GM10248 (cell line): ENCODE measurements around the gene TRAF3.

ENCODE experiments used
- CTCF ChIA-PET: fragments of 300-600 bp; sonication (Branson Sonifier 250); formaldehyde crosslinking; extraction: SDS; loops from one replicate; lab custom pipeline; 2021; ENCODE audit warnings: antibody characterized with exemption; lab: Yijun Ruan, JAX
- POLR2A ChIA-PET: fragments of 350-650 bp; sonication (Branson Sonifier 250); formaldehyde crosslinking; extraction: SDS; loops from one replicate; lab custom pipeline; 2020; ENCODE audit warnings: antibody characterized with exemption; lab: Yijun Ruan, JAX
- DNase-seq: peaks from one replicate; pipeline ENCODE4 v3.0.0; 2012; ENCODE audit errors: extremely low spot score
- TF ChIP-seq, protein P1 (sequence below): IDR thresholded peaks from 2 replicates; pipeline ENCODE4 v1.5.1; 2012; ENCODE audit warnings: mild to moderate bottlenecking, low read depth; ENCODE audit errors: extremely low read depth, missing control alignments, control extremely low read depth

The TRAF3 gene

DNA sequence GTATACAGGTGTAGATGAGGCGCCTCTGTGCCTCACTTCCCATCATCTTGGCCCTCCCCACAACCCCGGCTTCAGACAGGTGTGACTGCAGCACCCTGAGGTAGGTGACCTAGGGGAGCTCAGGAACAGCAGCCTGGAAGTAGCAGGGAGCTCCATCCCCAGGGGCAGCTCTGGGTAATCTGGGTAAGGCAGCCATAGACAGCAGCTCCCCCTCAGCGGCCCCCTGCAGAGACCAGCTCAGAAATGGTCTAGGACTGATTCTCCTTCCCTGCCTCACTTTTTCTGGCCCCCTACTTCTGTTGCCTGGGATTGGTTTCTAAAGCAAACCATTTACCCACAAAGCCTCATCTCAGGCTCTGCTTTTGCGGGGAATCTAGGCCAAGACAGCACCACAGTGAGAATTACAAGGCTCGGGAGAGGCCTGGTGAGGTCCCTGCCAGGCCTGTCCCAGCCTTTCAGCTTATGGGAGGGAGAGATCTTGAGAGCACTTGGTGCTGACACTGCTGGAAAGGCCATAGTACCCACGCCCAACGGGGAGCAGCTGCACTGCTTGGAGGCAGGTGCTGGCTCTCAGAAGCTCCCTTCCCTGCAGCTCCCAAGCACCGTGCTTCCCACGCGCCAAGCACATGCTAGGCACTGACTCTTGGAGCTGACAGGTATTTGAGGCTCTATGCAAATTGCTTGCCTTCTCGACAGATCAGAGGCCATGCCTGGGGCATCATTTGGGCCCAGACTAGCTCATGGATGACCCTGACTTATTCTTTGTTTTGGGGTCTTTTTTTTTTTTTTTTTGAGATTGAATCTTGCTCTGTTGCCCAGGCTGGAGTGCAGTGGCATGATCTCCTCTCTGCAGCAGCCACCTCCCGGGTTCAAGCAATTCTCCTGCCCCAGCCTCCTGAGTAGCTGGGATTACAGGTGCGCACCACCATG, 45.1 kb upstream of the TRAF3 start:
- TF ChIP-seq, protein P1, sequence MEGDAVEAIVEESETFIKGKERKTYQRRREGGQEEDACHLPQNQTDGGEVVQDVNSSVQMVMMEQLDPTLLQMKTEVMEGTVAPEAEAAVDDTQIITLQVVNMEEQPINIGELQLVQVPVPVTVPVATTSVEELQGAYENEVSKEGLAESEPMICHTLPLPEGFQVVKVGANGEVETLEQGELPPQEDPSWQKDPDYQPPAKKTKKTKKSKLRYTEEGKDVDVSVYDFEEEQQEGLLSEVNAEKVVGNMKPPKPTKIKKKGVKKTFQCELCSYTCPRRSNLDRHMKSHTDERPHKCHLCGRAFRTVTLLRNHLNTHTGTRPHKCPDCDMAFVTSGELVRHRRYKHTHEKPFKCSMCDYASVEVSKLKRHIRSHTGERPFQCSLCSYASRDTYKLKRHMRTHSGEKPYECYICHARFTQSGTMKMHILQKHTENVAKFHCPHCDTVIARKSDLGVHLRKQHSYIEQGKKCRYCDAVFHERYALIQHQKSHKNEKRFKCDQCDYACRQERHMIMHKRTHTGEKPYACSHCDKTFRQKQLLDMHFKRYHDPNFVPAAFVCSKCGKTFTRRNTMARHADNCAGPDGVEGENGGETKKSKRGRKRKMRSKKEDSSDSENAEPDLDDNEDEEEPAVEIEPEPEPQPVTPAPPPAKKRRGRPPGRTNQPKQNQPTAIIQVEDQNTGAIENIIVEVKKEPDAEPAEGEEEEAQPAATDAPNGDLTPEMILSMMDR = no peak
- POLR2A ChIA-PET = interaction anchor here (0.5 kb wide), 1 partner anchor 563 kb away, joined by 3 read pairs; no protein-coding TSS in a partner anchor
- CTCF ChIA-PET = interaction anchor here (0.9 to 2.2 kb wide), 4 partner anchors 10 to 38 kb away, joined by 3 to 11 read pairs (median 6); no protein-coding TSS in a partner anchor
- no peak for DNase-seq

DNA sequence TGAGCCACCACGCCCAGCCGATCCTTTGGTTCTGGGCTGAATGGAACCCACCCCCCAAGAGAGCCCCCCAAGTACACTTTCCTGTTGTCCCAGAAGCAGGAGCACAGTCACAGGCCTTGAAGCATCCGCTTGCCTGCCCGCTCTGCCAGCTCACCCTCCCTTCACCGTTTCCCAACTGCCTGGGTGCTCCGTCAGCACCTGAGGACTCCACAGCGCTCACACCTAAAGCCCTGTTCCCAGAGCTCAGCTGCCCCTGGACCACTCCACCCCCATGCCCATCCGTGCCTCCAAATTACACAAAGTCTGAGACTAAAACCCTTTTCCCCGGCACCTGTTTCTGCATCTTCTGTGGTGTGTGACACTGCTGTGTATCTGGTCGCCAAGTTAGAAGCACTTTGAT, 44.3 kb upstream of the TRAF3 start:
- ChIA-PET POLR2A (no interaction called here), CTCF (interaction anchor here (2.2 kb wide), 2 partner anchors 11 to 38 kb away, joined by 10 to 11 read pairs; no protein-coding TSS in a partner anchor)
- TF ChIP-seq, protein P1 = no peak

DNA sequence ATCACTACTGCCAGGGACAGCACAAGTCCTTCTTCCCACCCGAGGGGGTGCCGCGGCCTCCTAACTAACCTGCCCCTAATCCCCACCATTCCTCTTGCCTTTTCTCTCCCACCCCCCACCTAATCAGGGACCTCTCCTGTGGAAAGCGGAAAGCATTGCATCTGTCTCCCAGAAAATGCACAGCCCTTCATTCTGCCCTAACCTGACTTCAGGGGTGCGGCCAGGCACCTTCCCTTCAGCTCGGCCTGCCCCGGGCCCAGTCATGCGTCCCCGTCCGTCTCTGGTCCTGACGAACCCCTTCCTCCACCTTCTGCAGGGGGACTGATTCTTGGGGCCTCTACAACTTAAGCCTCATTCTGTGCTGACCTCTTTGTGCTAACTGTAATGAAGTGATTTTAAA, 43.9 kb upstream of the TRAF3 start:
- POLR2A ChIA-PET = no interaction called here
- CTCF ChIA-PET = interaction anchor here (1.0 kb wide), 1 partner anchor 38 kb away, joined by 3 read pairs; no protein-coding TSS in a partner anchor
- TF ChIP-seq, protein P1 = no peak
- DNase-seq = no peak

More for the DNA sequence above, 44.3 kb upstream of the TRAF3 start:
- DNase-seq = no peak

DNA sequence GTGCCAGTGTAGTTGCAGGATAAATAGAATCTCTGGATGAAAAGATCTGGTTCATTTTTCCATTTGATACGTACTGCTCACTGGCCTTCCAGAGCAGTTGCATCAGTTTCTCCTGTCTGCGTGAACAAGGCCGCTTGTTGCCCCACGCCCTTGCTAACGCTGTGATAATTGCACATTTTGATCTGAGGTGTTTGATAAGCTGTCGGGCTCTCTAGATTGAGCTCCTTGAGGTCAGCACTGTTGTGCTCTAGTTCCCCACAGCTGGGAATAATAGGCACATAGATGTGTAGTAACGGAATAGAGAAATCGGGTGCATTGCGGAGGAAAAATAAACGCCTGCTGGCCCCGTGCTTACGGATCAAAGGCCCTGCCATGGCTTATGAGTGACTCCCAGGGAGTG, 42.8 kb upstream of the TRAF3 start:
- TF ChIP-seq, protein P1 = no peak
- DNase-seq = no peak
- CTCF ChIA-PET = interaction anchor here (0.8 kb wide), 1 partner anchor 10 kb away, joined by 3 read pairs; no protein-coding TSS in a partner anchor
- POLR2A ChIA-PET = no interaction called here

DNA sequence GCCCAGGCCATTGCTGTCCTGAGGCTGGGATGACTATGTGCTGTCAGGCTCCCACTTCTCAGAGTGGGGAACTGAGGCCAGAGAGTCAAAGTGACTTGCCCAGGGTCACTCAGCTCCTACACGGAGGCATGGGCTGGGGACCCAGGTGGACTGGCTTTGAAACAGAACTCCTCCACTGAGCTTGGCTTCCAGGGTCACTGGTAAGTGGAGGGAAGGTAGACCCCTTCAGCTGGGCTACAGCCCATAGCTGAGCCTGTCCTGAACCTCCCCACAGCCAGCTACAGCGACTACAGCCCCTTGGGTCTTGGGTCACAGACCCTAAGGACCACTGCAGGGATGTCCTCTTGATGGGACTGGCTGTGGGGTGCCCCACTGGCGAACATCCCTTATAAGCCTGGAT, 40.3 kb upstream of the TRAF3 start:
- POLR2A ChIA-PET = no interaction called here
- CTCF ChIA-PET = interaction anchor here (1.6 to 2.5 kb wide), 2 partner anchors 8 to 42 kb away, joined by 6 to 10 read pairs; no protein-coding TSS in a partner anchor

More for the DNA sequence above, 40.3 kb upstream of the TRAF3 start:
- no peak for DNase-seq
- TF ChIP-seq, protein P1 = no peak
